ENCODE results near the gene ERAS. TPM values are rescaled to one million over a fixed set of nuclear protein-coding genes. Genes with fewer than 3 reads are reported as not detected.

ERAS gene
- polyA plus RNA-seq, 2 of the 4 experiments (the other 2 are of a cell fraction): 0.06 TPM; not detected in 1

- ChIA-PET POLR2A (no interaction called here), CTCF (no interaction called here)
- 65% methylated on average over 6 of the region's 6 CpGs for WGBS (ENCODE audit: missing lambda C conversion rate)
- no peak for DNase-seq (ENCODE audit: low read depth in 1 of 2, low spot score in 1 of 2)
- Histone ChIP-seq H3K27ac (no peak overlapping the region), H3K4me1 (no peaks in the 10 kb centered on the region), H3K4me3 (no peak overlapping the region), H3K9me3 (no peaks in the 10 kb centered on the region), H3K4me2 (no peak overlapping the region)
- no peak for ATAC-seq
- TF ChIP-seq, protein P1, sequence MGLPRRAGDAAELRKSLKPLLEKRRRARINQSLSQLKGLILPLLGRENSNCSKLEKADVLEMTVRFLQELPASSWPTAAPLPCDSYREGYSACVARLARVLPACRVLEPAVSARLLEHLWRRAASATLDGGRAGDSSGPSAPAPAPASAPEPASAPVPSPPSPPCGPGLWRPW (IDR thresholded peaks at IDR 0.05): no peak
- TF ChIP-seq RCOR1 (IDR thresholded peaks at IDR 0.05; ENCODE audit: low read depth, low read length) (no peak), FOSB (CRISPR knock-in tag; IDR thresholded peaks at IDR 0.05) (no peak), JUNB (IDR thresholded peaks at IDR 0.05) (no peak), RARB (CRISPR knock-in tag; IDR thresholded peaks at IDR 0.05) (no peak)
- FAIRE-seq: no peak
These were observed 44.6 kb upstream of the ERAS start for GRCh38 chrX:48781705-48782104.

DNA sequence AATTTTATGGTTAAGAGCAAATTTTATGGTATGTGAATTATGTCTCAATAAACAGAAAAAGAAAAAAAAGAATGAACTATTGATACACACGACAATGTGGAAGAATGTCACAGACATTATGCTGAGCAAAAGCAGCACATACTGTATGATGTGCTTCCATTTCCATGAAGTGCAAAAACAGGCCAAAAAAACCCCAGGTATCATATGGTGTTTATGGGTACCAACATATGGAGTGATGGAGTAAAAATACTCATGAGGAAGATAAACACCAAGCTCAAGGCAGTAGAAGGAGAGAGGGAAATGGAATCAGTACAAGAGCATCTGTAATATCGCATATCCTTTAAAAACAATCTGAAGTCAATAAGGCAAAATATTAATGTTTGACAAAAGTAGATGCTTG is 44.1 kb upstream of the ERAS start:
- TF ChIP-seq HOXA7 (CRISPR knock-in tag; IDR thresholded peaks at IDR 0.05) (no peak), ZSCAN20 (CRISPR knock-in tag; IDR thresholded peaks at IDR 0.05) (no peak), MAFK (IDR thresholded peaks at IDR 0.05; ENCODE audit: partially characterized antibody) (no peak), EP300 (IDR thresholded peaks at IDR 0.05) (no peak), HEYL (CRISPR knock-in tag; IDR thresholded peaks at IDR 0.05) (no peak), SMC3 (IDR thresholded peaks at IDR 0.05) (no peak), HMGXB4 (CRISPR knock-in tag; IDR thresholded peaks at IDR 0.05; ENCODE audit: borderline replicate concordance) (no peak), CBX2 (IDR thresholded peaks at IDR 0.05; ENCODE audit: borderline replicate concordance, low read depth) (no peak), KDM5A (IDR thresholded peaks at IDR 0.05) (no peak), MYC (IDR thresholded peaks at IDR 0.05; ENCODE audit: borderline replicate concordance, low read length) (no peak), FOXS1 (CRISPR knock-in tag; IDR thresholded peaks at IDR 0.05) (no peak), ZNF302 (CRISPR knock-in tag; IDR thresholded peaks at IDR 0.05) (no peak), SREBF2 (IDR thresholded peaks at IDR 0.05) (no peak)
- TF ChIP-seq, protein P1 (IDR thresholded peaks at IDR 0.05): no peak
- TF ChIP-seq, protein P2, sequence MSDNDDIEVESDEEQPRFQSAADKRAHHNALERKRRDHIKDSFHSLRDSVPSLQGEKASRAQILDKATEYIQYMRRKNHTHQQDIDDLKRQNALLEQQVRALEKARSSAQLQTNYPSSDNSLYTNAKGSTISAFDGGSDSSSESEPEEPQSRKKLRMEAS (IDR thresholded peaks at IDR 0.05): no peak

GRCh38 chrX:48782795-48783194 is 43.5 kb upstream of the ERAS start:
- DNase-seq (ENCODE audit: low read depth in 1 of 2, low spot score in 1 of 2) (no peak), ATAC-seq (no peak), FAIRE-seq (no peak)
- Histone ChIP-seq H3K4me1 (no peaks in the 10 kb centered on the region), H3K4me2 (no peak overlapping the region), H3K4me3 (no peak overlapping the region), H3K27ac (no peak overlapping the region), H3K9me3 (no peaks in the 10 kb centered on the region)
- CTCF ChIA-PET: no interaction called here
- WGBS (ENCODE audit: missing lambda C conversion rate): 87% methylated on average over 8 of the region's 13 CpGs
- POLR2A ChIA-PET: no interaction called here
- no peak for TF ChIP-seq HMGXB4 (CRISPR knock-in tag; IDR thresholded peaks at IDR 0.05; ENCODE audit: borderline replicate concordance)
- TF ChIP-seq TFCP2L1 (CRISPR knock-in tag; IDR thresholded peaks at IDR 0.05): no peak
- TF ChIP-seq POLR2AphosphoS2 (conservative IDR thresholded peaks at IDR 0.05; ENCODE audit: low read length): no peak
- no peak for TF ChIP-seq ZNF302 (CRISPR knock-in tag; IDR thresholded peaks at IDR 0.05)
- TF ChIP-seq USF2 (IDR thresholded peaks at IDR 0.05): no peak
- TF ChIP-seq CHD4 (IDR thresholded peaks at IDR 0.05; ENCODE audit: borderline replicate concordance): no peak
- TF ChIP-seq BHLHE40 (IDR thresholded peaks at IDR 0.05; ENCODE audit: low read depth, low read length): no peak
- no peak for TF ChIP-seq CBX2 (IDR thresholded peaks at IDR 0.05; ENCODE audit: borderline replicate concordance, low read depth)
- no peak for TF ChIP-seq RAD21 (conservative IDR thresholded peaks at IDR 0.05 in 1 of 2, IDR thresholded peaks at IDR 0.05 in 1 of 2)
- TF ChIP-seq, protein P3, sequence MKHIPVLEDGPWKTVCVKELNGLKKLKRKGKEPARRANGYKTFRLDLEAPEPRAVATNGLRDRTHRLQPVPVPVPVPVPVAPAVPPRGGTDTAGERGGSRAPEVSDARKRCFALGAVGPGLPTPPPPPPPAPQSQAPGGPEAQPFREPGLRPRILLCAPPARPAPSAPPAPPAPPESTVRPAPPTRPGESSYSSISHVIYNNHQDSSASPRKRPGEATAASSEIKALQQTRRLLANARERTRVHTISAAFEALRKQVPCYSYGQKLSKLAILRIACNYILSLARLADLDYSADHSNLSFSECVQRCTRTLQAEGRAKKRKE (CRISPR knock-in tag; IDR thresholded peaks at IDR 0.05; ENCODE audit: low read depth): no peak
- no peak for TF ChIP-seq CEBPB (IDR thresholded peaks at IDR 0.05)
- no peak for TF ChIP-seq RCOR1 (IDR thresholded peaks at IDR 0.05; ENCODE audit: low read depth, low read length)
- no peak for TF ChIP-seq ELK1 (IDR thresholded peaks at IDR 0.05; ENCODE audit: low read depth, low read length)
- TF ChIP-seq HEYL (CRISPR knock-in tag; IDR thresholded peaks at IDR 0.05): no peak

More for the DNA sequence above, 44.1 kb upstream of the ERAS start:
- WGBS (ENCODE audit: missing lambda C conversion rate): 47% methylated on average over 2 of the region's 2 CpGs
- H3K9me3 ChIP-seq: no peaks in the 10 kb centered on the region
- ChIA-PET CTCF (no interaction called here), POLR2A (no interaction called here)
- ATAC-seq (no peak), DNase-seq (ENCODE audit: low read depth in 1 of 2, low spot score in 1 of 2) (no peak), FAIRE-seq (peak; percentile 96)
- no peak overlapping the region for H3K27ac ChIP-seq
- H3K4me3 ChIP-seq: no peak overlapping the region
- no peaks in the 10 kb centered on the region for H3K4me1 ChIP-seq
- H3K4me2 ChIP-seq: no peak overlapping the region
